Cardiac fibroblast (primary cell): ENCODE measurements around the gene TMEM134.
"Not testable (repeated sequence)": the region's sequence is repeated elsewhere in the genome, so short reads cannot be mapped to it uniquely, and the experiment has no call there.

Experiments
- DNase-seq, 2 donors: peaks; one replicate each; pipeline versions ENCODE4 v3.0.0 to v3.0.0-alpha.2; 2010; ENCODE audit warnings: low read depth in 2 of 2
- H3K4me3 ChIP-seq, 2 donors: replicated peaks in 1 of 2; 1 replicate in 1 of 2; 2 replicates in 1 of 2; pipeline ENCODE4 v1.5.1; 2011; ENCODE audit warnings: low read depth in 2 of 2, low read length in 2 of 2, mild to moderate bottlenecking in 2 of 2, moderate library complexity in 1 of 2
- CTCF ChIP-seq: IDR thresholded peaks from one replicate; pipeline ENCODE4 v1.5.1; 2011; ENCODE audit warnings: low read depth, mild to moderate bottlenecking, low read length, inconsistent platforms

The TMEM134 gene

GRCh38 chr11:67468759-67469507, at the start of gene TMEM134:
TSS of gene TMEM134 (minus strand) at chr11:67469251. CDS start at chr11:67469192, 59 bp downstream.
- peak within 1 kb of the TSS; percentile 71 to 82 for H3K4me3 ChIP-seq
- TF ChIP-seq CTCF, result peak; percentile 21
- peak; percentile 91 to 95 for DNase-seq

- H3K4me3 ChIP-seq, result no peak overlapping the region
- no peak for DNase-seq
- TF ChIP-seq CTCF, result no peak
Measured at GRCh38 chr11:67517784-67518552, 48.9 kb upstream of the TMEM134 start.

- H3K4me3 ChIP-seq, result no peak overlapping the region
- TF ChIP-seq CTCF, result no peak
- no peak for DNase-seq
Measured at GRCh38 chr11:67516806-67517205, 47.8 kb upstream of the TMEM134 start.

GRCh38 chr11:67514116-67514515, 45.1 kb upstream of the TMEM134 start:
- DNase-seq, result no peak
- H3K4me3 ChIP-seq, result no peak overlapping the region
- no peak for TF ChIP-seq CTCF

- not testable (repeated sequence) for H3K4me3 ChIP-seq, DNase-seq
Measured at GRCh38 chr11:67511558-67511957, 42.5 kb upstream of the TMEM134 start.

- DNase-seq, result no peak
- TF ChIP-seq CTCF, result no peak
- no peak overlapping the region for H3K4me3 ChIP-seq
Measured at GRCh38 chr11:67510023-67510345, 40.9 kb upstream of the TMEM134 start.

GRCh38 chr11:67508486-67509121, 39.6 kb upstream of the TMEM134 start:
- peak; percentile 98 for DNase-seq
- peak overlapping the region; percentile 73 to 91 for H3K4me3 ChIP-seq
- no peak for TF ChIP-seq CTCF
